ENCODE results near the gene CLTCL1.

- TF ChIP-seq CTCF (IDR thresholded peaks at IDR 0.05) (no peak), EP300 (IDR thresholded peaks at IDR 0.05) (no peak), POLR2AphosphoS5 (IDR thresholded peaks at IDR 0.05) (no peak), POLR2A (IDR thresholded peaks at IDR 0.05; ENCODE audit: low read depth) (no peak)
These were observed 39.4 kb upstream of the CLTCL1 start for GRCh38 chr22:19330865-19331418.
